A549 treated with CpdA at 1 μM for 4 hours (cell line): ENCODE data around the gene IL12RB2. TPM values are rescaled to one million over a fixed set of nuclear protein-coding genes. Genes with fewer than 3 reads are reported as not detected.

ENCODE experiments used
- total RNA-seq: library from RNA; stranded (reverse); fragments of 200-300 nt; extraction: Qiagen RNA extraction; gene quantifications from 5 replicates; pipeline ENCODE4 v1.2.3, GENCODE V29; 2022; ENCODE audit warnings: low read depth

IL12RB2 gene, protein sequence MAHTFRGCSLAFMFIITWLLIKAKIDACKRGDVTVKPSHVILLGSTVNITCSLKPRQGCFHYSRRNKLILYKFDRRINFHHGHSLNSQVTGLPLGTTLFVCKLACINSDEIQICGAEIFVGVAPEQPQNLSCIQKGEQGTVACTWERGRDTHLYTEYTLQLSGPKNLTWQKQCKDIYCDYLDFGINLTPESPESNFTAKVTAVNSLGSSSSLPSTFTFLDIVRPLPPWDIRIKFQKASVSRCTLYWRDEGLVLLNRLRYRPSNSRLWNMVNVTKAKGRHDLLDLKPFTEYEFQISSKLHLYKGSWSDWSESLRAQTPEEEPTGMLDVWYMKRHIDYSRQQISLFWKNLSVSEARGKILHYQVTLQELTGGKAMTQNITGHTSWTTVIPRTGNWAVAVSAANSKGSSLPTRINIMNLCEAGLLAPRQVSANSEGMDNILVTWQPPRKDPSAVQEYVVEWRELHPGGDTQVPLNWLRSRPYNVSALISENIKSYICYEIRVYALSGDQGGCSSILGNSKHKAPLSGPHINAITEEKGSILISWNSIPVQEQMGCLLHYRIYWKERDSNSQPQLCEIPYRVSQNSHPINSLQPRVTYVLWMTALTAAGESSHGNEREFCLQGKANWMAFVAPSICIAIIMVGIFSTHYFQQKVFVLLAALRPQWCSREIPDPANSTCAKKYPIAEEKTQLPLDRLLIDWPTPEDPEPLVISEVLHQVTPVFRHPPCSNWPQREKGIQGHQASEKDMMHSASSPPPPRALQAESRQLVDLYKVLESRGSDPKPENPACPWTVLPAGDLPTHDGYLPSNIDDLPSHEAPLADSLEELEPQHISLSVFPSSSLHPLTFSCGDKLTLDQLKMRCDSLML
- total RNA-seq: not detected in 5 replicates

DNA sequence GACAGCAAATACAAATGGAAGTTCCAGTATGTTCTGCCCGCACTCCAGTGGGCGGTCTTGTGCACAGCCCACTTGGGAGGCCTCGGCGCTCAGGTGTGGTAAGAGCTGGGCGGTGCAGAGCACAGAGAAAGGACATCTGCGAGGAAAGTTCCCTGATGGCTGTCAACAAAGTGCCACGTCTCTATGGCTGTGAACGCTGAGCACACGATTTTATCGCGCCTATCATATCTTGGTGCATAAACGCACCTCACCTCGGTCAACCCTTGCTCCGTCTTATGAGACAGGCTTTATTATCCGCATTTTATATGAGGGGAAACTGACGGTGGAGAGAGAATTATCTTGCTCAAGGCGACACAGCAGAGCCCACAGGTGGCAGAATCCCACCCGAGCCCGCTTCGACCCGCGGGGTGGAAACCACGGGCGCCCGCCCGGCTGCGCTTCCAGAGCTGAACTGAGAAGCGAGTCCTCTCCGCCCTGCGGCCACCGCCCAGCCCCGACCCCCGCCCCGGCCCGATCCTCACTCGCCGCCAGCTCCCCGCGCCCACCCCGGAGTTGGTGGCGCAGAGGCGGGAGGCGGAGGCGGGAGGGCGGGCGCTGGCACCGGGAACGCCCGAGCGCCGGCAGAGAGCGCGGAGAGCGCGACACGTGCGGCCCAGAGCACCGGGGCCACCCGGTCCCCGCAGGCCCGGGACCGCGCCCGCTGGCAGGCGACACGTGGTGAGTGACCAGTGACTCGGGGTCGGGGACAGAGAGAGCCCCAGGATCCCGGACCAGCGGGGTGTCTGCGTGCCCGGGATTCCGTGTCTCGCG lies at the start of gene IL12RB2:
TSS of gene IL12RB2 (plus strand) at position 623 of the 810 bp plus-strand sequence. CDS start 12,496 bp downstream, outside the sequence.

GRCh38 chr1:67430358-67431155 lies 122.9 kb downstream of the IL12RB2 start, which contains the start of gene SERBP1:
Gene SERBP1 (minus strand): TSS chr1:67430402. CDS start chr1:67430300, 102 bp downstream.

Other genes starting within 250 kb of the IL12RB2 start
- gene C1orf141, start 172.9 kb upstream of the IL12RB2 start, total RNA-seq: not detected in 5 replicates
- not detected in 5 replicates for gene IL23R, start 141.4 kb upstream of the IL12RB2 start, total RNA-seq
- gene SERBP1, start 122.5 kb downstream of the IL12RB2 start, total RNA-seq: 198 to 251 TPM (median 210 TPM) in 5 replicates